GM19467 (cell line): ENCODE data around the gene HP.
"Not testable (repeated sequence)": the region's sequence is repeated elsewhere in the genome, so short reads cannot be mapped to it uniquely, and the experiment has no call there.

Source experiments
- ATAC-seq: cut with Tn5 transposase; IDR thresholded peaks from one replicate; pipeline ENCODE4 v1.9.1; 2021; ENCODE audit warnings: mild to moderate bottlenecking, moderate library complexity; ENCODE audit not compliant: unreplicated experiment

HP gene, protein sequence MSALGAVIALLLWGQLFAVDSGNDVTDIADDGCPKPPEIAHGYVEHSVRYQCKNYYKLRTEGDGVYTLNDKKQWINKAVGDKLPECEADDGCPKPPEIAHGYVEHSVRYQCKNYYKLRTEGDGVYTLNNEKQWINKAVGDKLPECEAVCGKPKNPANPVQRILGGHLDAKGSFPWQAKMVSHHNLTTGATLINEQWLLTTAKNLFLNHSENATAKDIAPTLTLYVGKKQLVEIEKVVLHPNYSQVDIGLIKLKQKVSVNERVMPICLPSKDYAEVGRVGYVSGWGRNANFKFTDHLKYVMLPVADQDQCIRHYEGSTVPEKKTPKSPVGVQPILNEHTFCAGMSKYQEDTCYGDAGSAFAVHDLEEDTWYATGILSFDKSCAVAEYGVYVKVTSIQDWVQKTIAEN

DNA sequence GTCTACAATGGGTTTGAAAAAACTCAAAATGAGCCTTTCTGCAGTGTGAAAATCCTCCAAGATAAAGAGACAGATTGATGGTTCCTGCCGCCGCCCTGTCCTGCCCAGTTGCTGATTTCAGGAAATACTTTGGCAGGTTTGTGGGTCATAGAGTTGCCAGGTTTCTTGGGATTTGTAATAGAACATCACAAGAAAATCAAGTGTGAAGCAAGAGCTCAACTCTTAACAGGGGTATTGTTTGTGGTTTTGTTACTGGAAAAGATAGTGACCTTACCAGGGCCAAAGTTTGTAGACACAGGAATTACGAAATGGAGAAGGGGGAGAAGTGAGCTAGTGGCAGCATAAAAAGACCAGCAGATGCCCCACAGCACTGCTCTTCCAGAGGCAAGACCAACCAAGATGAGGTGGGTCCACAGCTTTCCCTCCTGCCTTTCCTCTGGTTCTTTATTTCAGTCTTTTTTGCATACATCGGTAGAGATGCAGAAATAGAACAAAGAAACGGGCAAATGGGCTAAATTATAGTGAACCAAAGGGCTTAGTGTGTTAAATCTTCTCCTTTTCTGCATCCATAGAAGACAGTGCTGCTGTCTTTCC is at the start of gene HP:
Gene HP (plus strand): TSS at position 252 of the 594 bp plus-strand sequence. CDS start 148 bp downstream, at position 400.
- ATAC-seq = not testable (repeated sequence)

DNA sequence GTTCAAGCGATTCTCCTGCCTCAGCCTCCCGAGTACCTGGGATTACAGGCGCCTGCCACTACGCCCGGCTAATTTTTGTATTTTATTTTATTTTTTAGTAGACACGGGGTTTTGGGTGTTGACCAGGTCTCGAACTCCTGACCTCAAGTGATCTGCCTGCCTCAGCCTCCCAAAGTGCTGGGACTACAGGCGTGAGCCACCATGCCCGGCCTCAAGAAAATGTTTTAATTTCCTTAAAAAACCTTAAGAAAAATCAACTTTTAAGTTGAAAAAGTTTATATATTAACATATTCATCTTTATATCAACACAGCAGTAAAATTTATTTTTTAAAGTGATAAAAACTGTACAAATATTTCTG is 46.3 kb upstream of the HP start:
- ATAC-seq = not testable (repeated sequence)

DNA sequence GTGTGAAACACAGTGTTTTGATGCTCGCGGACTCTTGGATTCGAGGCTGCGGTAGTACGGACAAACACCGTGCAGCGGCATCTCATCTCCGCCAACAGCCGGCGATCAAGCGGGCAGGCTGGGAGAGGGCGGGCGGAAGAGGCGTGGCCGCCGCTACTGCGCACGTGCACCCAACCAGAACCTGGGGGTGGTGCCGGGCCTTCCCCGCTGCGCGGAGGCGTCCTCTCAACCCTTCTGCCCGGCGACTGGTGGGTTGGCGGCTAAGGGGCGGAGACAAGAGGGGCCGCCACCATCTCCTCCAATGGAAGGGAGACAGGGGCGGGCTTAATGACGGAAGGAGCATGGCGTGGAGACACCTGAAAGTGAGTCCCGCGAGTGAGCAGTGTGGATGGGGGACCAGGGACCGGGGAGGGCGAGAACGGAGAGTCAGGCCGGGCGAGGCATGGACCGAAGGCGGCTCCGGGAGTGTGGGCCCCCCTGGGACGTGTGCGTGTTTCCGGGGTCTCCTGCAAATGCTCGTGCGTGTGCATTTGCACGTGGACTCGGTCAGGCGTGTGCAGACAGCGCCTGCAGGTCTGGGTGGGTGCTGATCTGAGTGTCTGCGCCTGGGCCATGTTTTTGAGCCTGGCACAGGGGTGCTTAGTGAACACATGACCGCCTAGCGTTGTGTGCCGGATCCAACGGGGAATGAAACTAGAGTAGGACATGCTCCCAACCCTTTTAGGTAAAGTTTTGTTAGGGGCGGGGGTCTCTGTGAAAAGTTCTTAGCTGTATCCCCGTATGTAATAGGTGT is 45.7 kb upstream of the HP start, which contains the start of gene DHODH:
Gene DHODH (plus strand): TSS at position 321 of the 793 bp plus-strand sequence. CDS start 21 bp downstream, at position 342.
- peak; percentile 99 for ATAC-seq

GRCh38 chr16:72009779-72010178 is 44.5 kb upstream of the HP start:
- ATAC-seq = no peak

DNA sequence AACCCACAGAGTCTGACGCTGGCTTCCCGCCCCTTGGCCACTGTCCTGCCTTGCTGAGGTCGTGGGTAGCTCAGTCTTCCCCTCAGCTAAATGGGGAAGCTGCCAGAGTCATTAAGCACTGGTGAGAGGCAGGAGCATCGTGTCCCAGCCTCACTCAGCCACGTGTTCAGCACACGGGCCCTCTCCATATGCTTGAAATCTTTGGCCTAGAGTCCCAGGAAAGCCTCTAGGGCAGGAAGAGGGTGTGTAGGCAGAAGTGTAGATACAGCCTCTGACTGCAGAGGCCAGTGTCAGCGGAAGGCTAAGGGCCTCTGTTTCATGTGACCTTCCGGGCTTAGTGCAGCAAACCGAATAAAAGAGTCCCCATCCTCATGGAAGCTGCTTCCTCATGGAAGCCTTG is 41.7 kb upstream of the HP start:
- no peak for ATAC-seq

DNA sequence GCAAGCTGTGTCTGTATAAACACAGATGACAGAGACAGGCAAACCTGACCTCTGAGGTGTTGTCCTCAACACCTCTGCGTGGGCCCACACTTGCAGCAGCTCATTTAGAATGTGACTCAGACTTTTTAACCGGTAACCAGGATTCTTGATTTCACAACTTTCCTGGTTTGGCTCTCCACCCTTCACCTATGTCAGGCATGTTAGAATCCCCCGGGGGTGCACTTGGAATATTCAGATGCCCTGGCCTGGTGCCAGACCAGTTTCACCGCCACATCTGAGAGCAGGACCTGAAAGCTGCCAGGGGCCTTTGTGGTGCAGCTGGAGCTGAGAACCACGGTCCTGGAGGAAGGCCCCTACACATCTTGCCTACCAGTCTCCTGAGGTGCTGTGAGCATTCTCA is 40.9 kb upstream of the HP start:
- ATAC-seq = no peak

- no peak for ATAC-seq
Measured at GRCh38 chr16:72013888-72014581, 40.3 kb upstream of the HP start.

DNA sequence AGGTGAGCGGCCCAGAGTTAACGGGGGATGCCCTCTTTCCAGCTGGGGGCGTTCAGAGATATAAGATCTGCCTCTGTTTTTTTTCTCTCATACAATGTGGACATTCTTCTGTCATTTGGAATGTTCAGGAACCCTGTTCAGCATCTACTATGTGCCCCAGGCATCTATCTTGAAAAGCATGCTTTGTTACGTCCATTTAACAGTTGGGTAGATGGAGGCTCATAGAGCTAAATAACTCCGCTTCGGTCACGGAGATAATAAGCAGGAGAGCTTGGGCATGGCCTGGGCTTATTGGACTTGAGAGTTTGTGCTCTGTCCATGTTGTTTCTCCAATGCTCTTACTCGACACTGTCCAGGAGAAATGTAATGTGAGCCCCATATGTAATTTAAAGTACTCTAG is 39.6 kb upstream of the HP start:
- ATAC-seq = no peak

DNA sequence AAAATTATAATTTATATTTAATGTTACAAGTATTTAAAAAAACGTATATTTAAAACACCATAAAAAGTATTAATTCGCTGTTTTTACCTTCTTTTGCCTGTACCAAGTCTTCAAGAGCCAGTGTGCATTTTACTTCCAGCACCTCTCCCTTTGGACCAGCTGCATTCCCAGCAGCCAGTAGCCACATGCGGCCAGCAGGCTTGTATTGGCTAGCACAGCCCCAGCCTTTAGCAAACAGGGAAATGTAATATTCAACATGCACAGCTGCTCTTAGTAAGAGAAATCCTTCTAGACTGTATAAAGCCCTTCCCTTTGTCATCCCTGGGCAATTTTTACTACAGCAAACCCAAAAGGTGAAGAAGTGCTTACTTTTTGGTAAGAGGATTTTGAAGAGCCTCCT is 39.2 kb upstream of the HP start:
- ATAC-seq = no peak

DNA sequence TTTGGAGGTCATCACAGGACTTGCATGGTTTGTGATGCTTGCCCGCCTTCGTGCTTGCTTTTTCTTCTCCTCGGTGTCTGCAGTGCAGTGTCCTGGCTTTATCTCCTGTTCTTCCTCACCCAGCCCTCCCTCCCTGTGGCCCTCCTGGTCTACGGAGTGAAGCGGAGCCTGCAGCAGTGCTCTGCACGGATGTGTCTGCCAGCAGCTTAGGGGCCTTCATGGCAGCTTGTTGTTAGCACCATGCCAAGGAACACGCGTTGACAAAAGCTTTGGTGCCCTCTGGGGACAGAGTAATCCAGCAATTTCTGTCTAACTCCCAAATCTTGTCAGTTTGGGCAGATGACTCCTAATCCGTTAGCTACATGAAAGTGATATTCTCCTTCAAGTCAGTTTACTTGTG is 35.8 kb upstream of the HP start:
- no peak for ATAC-seq

DNA sequence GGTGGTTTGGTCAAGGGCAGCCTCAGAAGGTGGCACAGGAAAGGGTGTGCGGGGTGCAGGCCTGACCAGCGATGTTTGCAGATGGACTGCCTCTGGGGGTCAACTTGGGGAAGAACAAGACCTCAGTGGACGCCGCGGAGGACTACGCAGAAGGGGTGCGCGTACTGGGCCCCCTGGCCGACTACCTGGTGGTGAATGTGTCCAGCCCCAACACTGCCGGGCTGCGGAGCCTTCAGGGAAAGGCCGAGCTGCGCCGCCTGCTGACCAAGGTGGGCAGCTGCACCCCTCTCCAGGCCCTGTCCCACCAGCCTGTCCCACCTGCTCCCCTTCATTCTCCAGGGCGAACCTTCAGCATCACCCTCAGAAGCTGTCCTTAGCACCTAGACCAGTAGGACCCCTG is 33.3 kb upstream of the HP start:
- ATAC-seq = no peak

DNA sequence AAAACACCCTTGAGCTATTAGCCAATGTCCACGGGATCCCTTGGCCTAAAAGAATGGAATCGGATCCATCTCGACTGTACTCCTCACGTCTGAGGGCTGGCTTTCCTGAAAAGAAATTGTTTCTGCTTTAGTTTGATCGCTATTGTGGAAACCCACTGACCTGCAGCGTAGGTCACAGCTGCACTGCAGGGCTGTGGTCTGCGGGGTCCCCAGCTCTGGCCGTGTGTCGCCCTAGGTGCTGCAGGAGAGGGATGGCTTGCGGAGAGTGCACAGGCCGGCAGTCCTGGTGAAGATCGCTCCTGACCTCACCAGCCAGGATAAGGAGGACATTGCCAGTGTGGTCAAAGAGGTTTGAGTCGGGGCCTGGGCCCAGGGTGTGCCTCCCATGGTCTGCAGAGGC is 32.2 kb upstream of the HP start:
- no peak for ATAC-seq

- ATAC-seq = no peak
Measured at GRCh38 chr16:72023962-72024361, 30.3 kb upstream of the HP start.

DNA sequence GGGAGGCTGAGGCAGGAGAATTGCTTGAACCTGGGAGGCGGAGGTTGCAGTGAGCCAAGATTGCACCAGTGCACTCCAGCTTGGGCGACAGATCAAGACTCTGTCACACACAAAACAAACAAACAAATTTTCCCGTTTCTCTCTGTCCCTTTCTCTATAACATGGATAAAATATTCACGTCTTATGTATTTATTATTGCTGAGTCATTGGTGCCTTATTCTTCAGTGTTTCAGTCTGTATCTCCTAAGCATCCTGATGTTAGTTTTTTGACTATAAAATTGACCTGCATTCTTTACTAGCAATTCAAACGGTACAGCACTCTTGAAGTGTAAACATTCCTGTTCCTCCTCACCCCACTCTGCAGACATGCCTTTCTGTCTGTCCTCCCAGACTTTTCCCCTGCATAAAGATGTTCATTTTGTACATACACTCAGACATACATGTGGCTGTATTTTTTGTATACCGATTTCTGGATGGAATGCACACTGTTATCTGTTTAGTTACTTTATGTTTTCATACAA is 29.4 kb upstream of the HP start:
- no peak for ATAC-seq

DNA sequence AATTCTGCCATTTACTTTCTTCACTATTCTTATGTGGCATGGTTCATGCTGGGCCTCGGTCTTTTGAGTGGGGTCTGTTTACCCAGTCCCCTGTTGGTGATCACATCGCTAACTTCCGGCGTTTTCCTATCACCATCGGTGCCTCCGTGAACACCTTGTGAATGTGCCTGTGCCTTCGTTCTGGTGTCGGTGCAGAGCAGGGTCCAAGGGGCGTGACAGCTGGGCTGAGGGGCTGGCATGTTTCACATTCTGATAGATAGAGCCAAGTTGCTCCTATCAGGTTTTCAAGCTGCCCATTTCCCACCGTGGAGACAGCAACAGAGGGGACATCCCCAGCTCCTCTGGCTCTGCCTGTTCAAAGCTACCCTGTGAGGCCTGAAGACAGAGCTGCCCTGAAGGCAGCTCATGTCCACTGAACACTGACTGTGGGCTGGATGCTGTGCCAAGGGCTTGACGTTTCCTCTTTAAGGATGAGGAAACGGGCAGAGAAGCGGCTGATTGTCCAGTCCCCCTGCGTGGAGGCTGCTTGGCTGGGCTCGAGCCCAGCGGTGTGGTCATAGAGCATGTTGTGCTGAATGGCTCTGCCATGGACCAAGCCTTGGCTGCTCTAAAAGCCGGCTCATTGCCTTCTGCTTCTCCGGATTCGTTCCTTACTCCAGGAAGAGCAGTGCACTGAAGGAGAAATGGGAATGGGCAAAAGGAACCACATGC is 28.7 kb upstream of the HP start:
- ATAC-seq = no peak

- no peak for ATAC-seq
Measured at GRCh38 chr16:72027669-72028378, 26.5 kb upstream of the HP start.

- no peak for ATAC-seq
Measured at GRCh38 chr16:72029567-72030271, 24.6 kb upstream of the HP start.

DNA sequence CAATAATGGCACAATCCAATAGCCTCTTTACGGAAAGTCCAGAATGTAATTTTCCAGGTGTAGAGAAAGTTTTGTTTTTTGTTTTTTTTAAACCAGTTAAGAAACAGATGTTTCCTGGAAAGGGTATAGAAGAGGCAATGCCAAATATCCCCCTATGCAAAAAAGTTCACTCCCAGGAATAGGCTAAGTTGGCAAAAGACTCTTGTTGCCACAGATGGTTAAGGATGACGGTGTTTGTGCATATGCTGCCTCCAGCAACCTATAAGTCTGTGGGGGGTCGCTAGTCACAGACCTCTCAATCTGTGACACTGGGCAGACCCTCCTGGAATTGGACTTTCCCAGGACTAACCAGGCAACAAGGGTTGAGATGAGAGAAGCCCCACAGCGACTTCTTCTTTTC is 20.9 kb upstream of the HP start:
- ATAC-seq = no peak

DNA sequence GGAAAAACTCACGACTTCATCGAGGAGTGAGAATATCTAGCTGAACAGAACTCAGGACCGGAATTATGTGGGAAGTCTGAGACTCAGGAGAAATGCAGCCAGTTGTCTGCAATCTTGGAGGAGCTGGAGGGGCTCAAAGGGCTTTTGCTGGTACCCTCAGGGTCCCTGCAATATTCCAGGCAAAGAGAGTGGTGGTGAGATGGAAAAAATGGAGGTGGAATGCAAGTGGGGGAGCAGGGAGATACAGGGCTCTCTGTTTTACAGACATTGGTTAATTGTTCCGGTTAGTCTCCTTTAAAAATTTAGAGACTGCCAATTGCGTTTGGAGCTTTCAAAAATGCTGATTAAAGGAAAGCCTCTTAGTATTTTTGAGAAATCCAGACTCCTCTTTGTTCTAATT is 18.2 kb upstream of the HP start:
- no peak for ATAC-seq
